GM19397 (cell line): Measurements from ENCODE around the gene PACSIN1.

ENCODE experiments used
- ATAC-seq: cut with Tn5 transposase; IDR thresholded peaks from one replicate; pipeline ENCODE4 v1.9.1; 2021; ENCODE audit warnings: mild to moderate bottlenecking, moderate library complexity; ENCODE audit not compliant: unreplicated experiment

PACSIN1 gene

GRCh38 chr6:34560366-34561226, 94.7 kb downstream of the PACSIN1 start:
- no peak for ATAC-seq

DNA sequence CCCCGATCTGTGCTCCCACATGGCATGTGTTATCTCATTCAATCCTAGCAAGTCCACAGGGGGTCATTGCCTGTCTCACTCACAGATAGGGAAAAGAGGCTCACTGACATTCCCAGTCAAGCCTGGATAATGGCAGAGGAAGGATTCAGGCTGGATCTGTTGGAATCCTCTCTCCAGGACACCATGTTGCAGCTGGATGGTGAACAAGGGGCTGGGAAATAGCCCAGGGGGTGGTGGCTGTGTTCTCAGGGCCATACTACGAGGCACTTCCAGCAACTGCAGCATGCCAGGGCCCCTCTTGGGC, 95.3 kb downstream of the PACSIN1 start:
- ATAC-seq = no peak

- no peak for ATAC-seq
Observed at GRCh38 chr6:34562350-34562749, 96.5 kb downstream of the PACSIN1 start.

DNA sequence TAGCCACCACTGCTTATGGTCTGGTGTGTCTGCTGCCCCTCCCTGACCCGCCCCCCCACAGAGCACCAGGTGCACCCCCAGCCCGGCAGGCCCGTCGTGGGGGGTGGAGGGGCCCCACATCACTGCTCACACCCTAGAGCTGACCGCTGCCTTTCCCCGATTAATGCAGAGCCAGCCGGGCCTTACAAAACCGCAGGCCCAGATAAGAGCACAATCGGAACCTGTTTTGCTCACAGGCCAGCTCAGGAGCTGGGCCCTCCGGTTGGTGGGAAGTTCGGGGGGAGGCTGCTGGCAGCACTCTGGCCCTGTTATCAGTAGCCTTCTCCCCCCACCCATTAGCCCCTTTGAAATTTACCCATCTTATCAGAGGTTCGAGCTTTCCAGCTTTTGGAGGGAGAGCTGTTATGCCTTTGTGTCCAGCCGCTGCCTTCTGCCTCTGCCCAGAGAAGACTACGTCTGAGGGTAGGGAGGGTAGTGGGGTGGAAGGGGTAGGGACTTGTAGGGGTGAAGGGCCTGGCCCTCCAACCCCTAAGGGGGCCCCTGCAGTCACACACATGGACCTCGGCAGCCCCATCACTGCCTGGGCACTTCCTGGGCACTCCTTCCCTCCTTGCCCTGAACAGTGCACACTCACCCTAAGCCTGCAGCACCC, 97.1 kb downstream of the PACSIN1 start:
- no peak for ATAC-seq

DNA sequence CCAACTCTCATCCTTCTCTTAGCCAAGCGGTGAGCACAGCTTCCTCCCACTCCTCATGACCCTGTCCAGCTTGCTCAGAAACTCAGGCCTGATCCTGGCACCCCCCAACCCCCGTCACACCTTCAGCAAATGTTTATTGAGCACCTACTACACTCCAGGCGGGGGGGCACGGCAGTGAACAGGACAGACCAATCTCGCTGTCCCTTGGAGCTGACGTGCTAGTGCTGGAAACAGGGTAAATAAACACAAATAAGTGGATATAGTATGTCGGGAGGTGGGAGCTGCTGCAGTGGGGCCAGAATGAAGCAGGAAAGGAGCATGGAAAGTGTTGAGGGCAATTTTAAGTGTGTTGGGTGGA, 97.6 kb downstream of the PACSIN1 start:
- no peak for ATAC-seq

DNA sequence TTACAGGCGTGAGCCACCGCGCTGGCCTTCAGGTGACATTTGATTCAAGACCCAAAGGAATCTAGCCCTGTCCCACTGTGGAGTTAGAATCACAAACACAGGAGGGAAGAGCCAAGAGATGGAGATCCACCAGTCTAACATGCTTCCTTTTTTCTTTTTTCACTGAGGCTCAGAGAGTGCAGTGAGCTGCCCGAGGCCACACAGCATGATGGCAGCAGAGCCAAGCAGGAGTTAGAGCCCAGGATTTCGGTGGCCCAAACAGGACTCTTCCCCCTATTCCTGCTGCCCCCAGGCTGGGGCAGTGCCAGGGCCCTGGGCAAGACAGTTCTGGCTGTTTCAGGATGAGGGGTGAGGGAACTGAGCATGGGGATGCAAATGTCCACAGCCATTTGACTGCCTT, 98.3 kb downstream of the PACSIN1 start:
- no peak for ATAC-seq

DNA sequence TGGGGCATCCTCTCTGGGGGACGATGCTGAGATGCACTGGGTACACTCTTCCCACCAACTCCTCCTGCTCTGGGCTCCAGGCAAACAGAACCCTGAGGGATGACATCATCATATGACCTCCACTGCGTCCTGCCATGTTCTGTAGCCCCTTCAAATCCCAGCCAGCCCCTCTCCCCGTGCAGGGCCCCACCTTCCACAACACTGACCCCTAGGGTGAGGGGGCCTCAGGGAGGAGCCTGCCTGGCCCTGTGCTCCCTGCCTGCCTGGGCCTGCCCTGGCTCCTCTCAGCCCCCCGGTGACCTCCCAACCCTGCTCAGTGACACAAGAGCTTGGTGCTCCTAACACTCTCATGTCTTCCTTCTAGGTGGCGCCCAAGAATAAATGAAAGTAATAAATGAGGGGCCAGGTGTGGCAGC, 99.9 kb downstream of the PACSIN1 start:
- ATAC-seq = no peak

DNA sequence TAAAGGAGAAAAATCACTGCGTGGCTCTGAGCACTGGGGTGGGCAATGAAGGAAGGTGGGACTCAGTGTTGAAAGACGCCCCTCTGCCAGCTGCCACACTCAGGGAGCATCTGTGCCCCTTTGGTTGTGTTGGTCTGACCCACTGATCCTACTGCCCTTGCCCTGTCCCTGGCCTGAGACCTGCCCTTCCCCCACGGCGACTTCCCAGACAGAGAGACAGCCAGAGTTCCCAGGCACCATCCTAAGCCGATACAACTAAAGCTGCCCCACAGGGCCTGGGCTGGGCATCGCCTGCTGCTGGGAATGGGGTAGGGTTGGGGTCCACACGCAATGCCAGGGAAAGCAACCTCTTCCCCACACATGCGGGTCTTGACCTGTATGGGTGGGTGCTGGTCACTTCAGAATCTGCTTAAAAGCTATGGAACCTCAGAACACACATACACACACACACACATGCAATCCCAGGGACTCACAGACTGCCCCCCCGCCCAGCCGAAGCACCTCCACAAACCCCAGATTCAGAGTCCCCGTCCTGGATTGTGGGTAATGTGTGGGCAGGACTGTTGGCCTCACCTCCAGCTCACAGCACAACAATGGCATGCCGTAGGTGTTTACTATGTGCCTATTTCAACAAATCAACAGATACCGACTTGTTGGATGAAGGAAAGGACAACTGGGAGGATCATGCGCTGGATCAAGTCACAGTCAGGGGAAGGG, 101.1 kb downstream of the PACSIN1 start:
- ATAC-seq = no peak

GRCh38 chr6:34568341-34569201, 102.7 kb downstream of the PACSIN1 start:
- no peak for ATAC-seq

DNA sequence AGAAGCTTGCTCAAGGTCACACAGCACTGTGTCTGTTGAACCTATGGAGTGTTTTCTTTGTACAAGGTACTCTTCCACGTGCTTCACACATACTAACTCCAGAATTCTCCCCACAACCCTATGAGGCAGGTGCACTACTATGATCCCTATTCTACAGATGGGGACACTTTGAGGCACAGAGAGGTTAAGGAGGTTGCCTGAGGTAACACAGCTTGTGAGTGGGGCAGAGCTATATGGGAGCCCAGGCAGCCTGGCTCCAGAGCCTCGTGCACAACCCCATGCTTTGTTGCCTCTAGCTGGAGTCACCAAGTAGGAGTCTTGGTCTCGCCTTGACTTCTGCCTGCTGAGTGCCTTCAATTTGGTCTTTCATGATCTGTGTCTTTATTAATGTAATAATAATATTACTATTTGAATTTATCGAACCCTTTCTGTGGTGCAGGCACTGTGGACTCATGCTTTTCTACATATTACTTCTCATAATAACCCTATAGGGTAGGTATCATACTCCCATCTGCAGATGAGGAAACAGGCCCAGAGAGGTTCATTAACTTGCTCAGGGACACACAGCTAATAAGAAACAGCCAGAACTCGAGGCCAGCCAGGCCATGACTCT, 103.6 kb downstream of the PACSIN1 start:
- no peak for ATAC-seq

DNA sequence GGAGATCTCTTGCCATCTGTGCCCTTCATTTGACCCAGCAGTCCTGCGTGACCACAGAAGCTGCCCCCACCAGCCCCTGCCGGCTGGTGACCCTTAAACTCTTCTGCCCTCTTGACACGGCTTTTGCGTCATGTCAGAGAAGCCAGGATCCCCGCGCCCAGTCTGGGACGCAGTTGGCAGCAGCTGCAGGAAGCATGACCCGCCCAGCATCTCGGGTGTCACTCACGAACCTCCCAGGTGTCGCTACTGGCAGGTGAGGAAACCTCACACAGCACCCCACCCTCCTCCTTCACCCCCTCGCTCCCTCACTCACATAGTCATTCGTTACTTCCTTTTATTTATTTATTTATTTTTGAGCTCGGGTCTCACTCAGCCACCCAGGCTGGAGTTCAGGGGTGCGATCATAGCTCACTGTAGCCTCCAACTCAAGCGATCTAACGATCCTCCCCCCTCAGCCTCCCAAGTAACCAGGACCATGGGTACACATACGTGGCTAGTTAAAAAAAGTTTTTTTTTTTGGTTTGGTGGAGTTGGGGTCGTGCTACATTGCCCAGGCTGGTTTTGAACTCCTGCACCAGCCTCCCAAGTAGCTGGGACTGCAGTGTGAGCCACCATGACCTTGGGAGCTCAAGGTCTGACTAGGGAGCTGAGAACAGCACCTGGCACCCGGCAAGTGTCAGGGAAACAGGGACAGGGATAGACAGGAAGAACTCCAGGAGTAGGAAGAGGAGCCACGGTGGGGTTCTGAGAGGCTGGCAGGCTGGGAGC, 104.4 kb downstream of the PACSIN1 start:
- no peak for ATAC-seq

- no peak for ATAC-seq
Observed at GRCh38 chr6:34571388-34571787, 105.5 kb downstream of the PACSIN1 start.

GRCh38 chr6:34572021-34572420, 106.1 kb downstream of the PACSIN1 start:
- no peak for ATAC-seq

GRCh38 chr6:34572585-34572984, 106.7 kb downstream of the PACSIN1 start:
- no peak for ATAC-seq

DNA sequence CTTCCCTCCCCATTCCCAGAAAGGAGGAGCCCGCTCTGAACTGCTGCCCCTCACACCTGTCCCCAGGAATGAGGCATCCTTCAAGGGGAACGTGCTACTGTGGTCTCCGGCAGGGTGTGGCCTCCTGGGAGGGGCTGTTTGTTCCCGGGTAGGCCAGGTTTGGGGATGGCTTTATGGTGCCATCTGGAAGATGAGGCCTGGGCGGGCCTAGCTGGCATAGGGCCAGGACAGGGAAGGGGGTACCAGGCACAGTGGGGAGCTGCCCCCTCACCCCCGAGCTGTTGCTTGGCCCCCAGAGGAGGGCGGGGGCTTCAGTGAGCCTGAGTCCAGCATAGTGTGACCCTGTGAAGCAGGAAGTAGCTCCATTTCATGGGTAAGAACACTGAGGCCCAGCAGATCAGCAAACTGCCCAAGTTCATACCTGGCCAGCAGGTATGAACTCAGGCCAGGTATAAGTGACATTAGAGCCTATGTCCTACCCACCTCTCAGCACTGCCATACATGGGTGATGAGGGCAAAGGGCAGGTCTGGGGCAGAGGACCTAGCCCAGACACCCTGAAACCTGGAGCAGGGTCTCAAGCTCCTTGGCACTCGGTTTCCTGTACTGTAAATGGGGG, 107.8 kb downstream of the PACSIN1 start:
- ATAC-seq = no peak

GRCh38 chr6:34574647-34575293, 108.9 kb downstream of the PACSIN1 start:
- ATAC-seq = no peak

GRCh38 chr6:34575326-34575725, 109.5 kb downstream of the PACSIN1 start:
- ATAC-seq = no peak

- no peak for ATAC-seq
Observed at GRCh38 chr6:34576286-34576955, 110.5 kb downstream of the PACSIN1 start.
